ENCODE data around the gene CFAP65. TPM values are rescaled to one million over a fixed set of nuclear protein-coding genes. Genes with fewer than 3 reads are reported as not detected.

CFAP65 gene
- total and polyA plus RNA-seq, 2 of the 13 experiments (the other 11 are each of a cell fraction or from before 2014, with no cell fraction given), result 0.05 TPM; not detected in 1

DNA sequence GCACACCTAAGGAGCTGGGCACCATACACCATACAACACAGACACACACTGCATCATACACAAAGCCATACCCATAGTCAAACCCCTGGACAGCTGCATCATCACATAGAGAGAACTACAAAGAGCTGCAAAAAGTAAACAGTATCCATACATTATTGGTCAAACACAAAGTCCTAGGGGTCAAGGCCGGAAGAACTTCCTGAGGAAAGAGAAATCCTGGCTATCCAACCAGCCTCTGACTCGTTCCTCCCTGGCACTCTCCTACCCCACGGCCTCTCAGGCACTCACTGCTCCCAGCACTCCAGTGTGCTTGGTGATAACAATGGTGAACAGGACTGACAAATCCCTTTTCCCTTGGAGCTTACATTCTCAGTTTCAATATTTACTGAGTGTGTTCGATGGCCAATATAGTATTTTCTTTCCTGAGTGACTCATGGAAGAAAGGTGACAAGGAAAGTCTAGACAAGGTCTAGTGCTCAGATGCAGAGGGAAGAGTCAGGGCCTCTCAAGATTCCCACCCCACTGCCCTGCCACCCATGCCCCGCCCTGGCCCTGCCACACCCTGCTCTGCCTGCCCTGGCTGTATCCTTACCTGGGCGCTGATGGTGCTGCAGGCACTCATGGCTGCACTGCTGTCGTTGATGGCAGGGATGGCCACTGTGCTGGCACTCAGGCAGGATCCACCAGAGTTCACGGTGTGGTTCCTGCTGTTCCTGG is 3.4 kb downstream of the CFAP65 start (continued):
- TF ChIP-seq, protein P1, sequence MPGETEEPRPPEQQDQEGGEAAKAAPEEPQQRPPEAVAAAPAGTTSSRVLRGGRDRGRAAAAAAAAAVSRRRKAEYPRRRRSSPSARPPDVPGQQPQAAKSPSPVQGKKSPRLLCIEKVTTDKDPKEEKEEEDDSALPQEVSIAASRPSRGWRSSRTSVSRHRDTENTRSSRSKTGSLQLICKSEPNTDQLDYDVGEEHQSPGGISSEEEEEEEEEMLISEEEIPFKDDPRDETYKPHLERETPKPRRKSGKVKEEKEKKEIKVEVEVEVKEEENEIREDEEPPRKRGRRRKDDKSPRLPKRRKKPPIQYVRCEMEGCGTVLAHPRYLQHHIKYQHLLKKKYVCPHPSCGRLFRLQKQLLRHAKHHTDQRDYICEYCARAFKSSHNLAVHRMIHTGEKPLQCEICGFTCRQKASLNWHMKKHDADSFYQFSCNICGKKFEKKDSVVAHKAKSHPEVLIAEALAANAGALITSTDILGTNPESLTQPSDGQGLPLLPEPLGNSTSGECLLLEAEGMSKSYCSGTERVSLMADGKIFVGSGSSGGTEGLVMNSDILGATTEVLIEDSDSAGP (CRISPR knock-in tag; IDR thresholded peaks at IDR 0.05; ENCODE audit: borderline replicate concordance), result no peak
- TF ChIP-seq, protein P2, sequence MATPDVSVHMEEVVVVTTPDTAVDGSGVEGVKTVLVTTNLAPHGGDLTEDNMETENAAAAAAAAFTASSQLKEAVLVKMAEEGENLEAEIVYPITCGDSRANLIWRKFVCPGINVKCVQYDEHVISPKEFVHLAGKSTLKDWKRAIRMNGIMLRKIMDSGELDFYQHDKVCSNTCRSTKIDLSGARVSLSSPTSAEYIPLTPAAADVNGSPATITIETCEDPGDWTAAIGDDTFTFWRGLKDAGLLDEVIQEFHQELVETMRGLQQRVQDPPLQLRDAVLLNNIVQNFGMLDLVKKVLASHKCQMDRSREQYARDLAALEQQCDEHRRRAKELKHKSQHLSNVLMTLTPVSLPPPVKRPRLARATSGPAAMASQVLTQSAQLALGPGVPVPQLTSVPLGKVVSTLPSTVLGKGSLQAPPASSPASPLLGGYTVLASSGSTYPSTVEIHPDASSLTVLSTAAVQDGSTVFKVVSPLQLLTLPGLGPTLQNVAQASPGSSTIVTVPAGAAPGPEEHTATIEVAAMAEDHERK (CRISPR knock-in tag; IDR thresholded peaks at IDR 0.05; ENCODE audit: low read depth), result no peak
- TF ChIP-seq RARA (CRISPR knock-in tag; IDR thresholded peaks at IDR 0.05) (peak; percentile 59), MTA1 (CRISPR knock-in tag; IDR thresholded peaks at IDR 0.05; ENCODE audit: borderline replicate concordance) (no peak), ZNF737 (CRISPR knock-in tag; IDR thresholded peaks at IDR 0.05; ENCODE audit: borderline replicate concordance) (no peak), ZBTB20 (CRISPR knock-in tag; IDR thresholded peaks at IDR 0.05; ENCODE audit: borderline replicate concordance, low read depth) (peak; percentile 66; the same call in 1 of the 2 replicates), FOXP1 (IDR thresholded peaks at IDR 0.05) (no peak), FOXP1 (CRISPR knock-in tag; IDR thresholded peaks at IDR 0.05) (peak; percentile 37; the same call in 1 of the 2 replicates), ZNF383 (CRISPR knock-in tag; IDR thresholded peaks at IDR 0.05; ENCODE audit: borderline replicate concordance) (no peak), KLF15 (CRISPR knock-in tag; IDR thresholded peaks at IDR 0.05; ENCODE audit: borderline replicate concordance) (no peak), RCOR2 (CRISPR knock-in tag; IDR thresholded peaks at IDR 0.05) (0 out of 2 replicates have a peak, but pooled peaks have one; percentile 27), HOXA7 (CRISPR knock-in tag; IDR thresholded peaks at IDR 0.05) (no peak)
- TF ChIP-seq, protein P3, sequence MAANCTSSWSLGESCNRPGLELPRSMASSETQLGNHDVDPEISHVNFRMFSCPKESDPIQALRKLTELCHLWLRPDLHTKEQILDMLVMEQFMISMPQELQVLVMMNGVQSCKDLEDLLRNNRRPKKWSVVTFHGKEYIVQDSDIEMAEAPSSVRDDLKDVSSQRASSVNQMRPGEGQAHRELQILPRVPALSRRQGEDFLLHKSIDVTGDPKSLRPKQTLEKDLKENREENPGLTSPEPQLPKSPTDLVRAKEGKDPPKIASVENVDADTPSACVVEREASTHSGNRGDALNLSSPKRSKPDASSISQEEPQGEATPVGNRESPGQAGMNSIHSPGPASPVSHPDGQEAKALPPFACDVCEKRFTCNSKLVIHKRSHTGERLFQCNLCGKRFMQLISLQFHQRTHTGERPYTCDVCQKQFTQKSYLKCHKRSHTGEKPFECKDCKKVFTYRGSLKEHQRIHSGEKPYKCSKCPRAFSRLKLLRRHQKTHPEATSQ (CRISPR knock-in tag; IDR thresholded peaks at IDR 0.05; ENCODE audit: borderline replicate concordance), result no peak

All from HepG2 (cell line).